HEK293T (cell line): ENCODE results near the gene DMAP1.
"Not testable (repeated sequence)": the region's sequence is repeated elsewhere in the genome, so short reads cannot be mapped to it uniquely, and the experiment has no call there.

ENCODE experiments used
- ARNT ChIP-seq: fragments of 450-650 bp; IDR thresholded peaks from 2 replicates; pipeline ENCODE4 v1.6.1; 2017; ENCODE audit warnings: mild to moderate bottlenecking
- BHLHE40 ChIP-seq: fragments of 450-650 bp; IDR thresholded peaks from 2 replicates; pipeline ENCODE4 v1.6.1; 2016; ENCODE audit warnings: mild to moderate bottlenecking, moderate library complexity, borderline replicate concordance
- ELF4 ChIP-seq: fragments of 450-650 bp; IDR thresholded peaks from 2 replicates; pipeline ENCODE4 v1.6.1; 2017; ENCODE audit warnings: antibody characterized with exemption
- FOXA1 ChIP-seq: fragments of 450-650 bp; IDR thresholded peaks from 2 replicates; pipeline ENCODE4 v1.6.1; 2016; ENCODE audit warnings: mild to moderate bottlenecking
- FOXK2 ChIP-seq: fragments of 450-650 bp; IDR thresholded peaks from 2 replicates; pipeline ENCODE4 v1.6.1; 2016; ENCODE audit warnings: mild to moderate bottlenecking
- FOXM1 ChIP-seq: fragments of 450-650 bp; IDR thresholded peaks from 2 replicates; pipeline ENCODE4 v1.6.1; 2017; ENCODE audit warnings: mild to moderate bottlenecking, borderline replicate concordance
- HDGF ChIP-seq: fragments of 450-650 bp; IDR thresholded peaks from 2 replicates; pipeline ENCODE4 v1.6.1; 2017; ENCODE audit warnings: antibody characterized with exemption, borderline replicate concordance
- LEF1 ChIP-seq: fragments of 450-650 bp; IDR thresholded peaks from 2 replicates; pipeline ENCODE4 v1.6.1; 2017; ENCODE audit warnings: mild to moderate bottlenecking, borderline replicate concordance
- NFRKB ChIP-seq: fragments of 450-650 bp; IDR thresholded peaks from 2 replicates; pipeline ENCODE4 v1.6.1; 2016; ENCODE audit warnings: mild to moderate bottlenecking, moderate library complexity
- PKNOX1 ChIP-seq: fragments of 450-650 bp; IDR thresholded peaks from 2 replicates; pipeline ENCODE4 v1.6.1; 2016
- SP1 ChIP-seq: fragments of 450-650 bp; IDR thresholded peaks from 2 replicates; pipeline ENCODE4 v1.6.1; 2017
- TARDBP ChIP-seq: fragments of 450-650 bp; IDR thresholded peaks from 2 replicates; pipeline ENCODE4 v1.6.1; 2016
- ZNF384 ChIP-seq: fragments of 450-650 bp; IDR thresholded peaks from 2 replicates; pipeline ENCODE4 v1.6.1; 2016

GRCh38 chr1:44206545-44206944, 6.7 kb upstream of the DMAP1 start:
- not testable (repeated sequence) for TF ChIP-seq ARNT, HDGF, LEF1, TARDBP, SP1, FOXM1, PKNOX1, ZNF384, NFRKB, FOXK2, BHLHE40, ELF4, FOXA1
